ENCODE measurements around the gene SNX9.
"Not testable (repeated sequence)": the region's sequence is repeated elsewhere in the genome, so short reads cannot be mapped to it uniquely, and the experiment has no call there.

Gene SNX9

GRCh38 chr6:157955675-157956074 lies 132.6 kb downstream of the SNX9 start:
- DNase-seq (ENCODE audit: low spot score) = no peak

GRCh38 chr6:157956171-157956730 lies 133.2 kb downstream of the SNX9 start:
- no peak for DNase-seq (ENCODE audit: low spot score)

- DNase-seq (ENCODE audit: low spot score) = no peak
These were observed 136.6 kb downstream of the SNX9 start for GRCh38 chr6:157959451-157960227.

- DNase-seq (ENCODE audit: low spot score) = no peak
These were observed 138.2 kb downstream of the SNX9 start for GRCh38 chr6:157961153-157961831.

- no peak for DNase-seq (ENCODE audit: low spot score)
These were observed 139.0 kb downstream of the SNX9 start for GRCh38 chr6:157961832-157962575.

- DNase-seq (ENCODE audit: low spot score) = no peak
These were observed 139.7 kb downstream of the SNX9 start for GRCh38 chr6:157962601-157963302.

- no peak for DNase-seq (ENCODE audit: low spot score)
These were observed 141.1 kb downstream of the SNX9 start for GRCh38 chr6:157964100-157964499.

- DNase-seq (ENCODE audit: low spot score) = no peak
These were observed 142.3 kb downstream of the SNX9 start for GRCh38 chr6:157965387-157965786.

- DNase-seq (ENCODE audit: low spot score) = no peak
These were observed 143.5 kb downstream of the SNX9 start for GRCh38 chr6:157966589-157966977.

GRCh38 chr6:157967020-157967419 lies 144.0 kb downstream of the SNX9 start:
- DNase-seq (ENCODE audit: low spot score) = no peak

GRCh38 chr6:157967486-157967885 lies 144.4 kb downstream of the SNX9 start:
- DNase-seq (ENCODE audit: low spot score) = no peak

- not testable (repeated sequence) for DNase-seq (ENCODE audit: low spot score)
These were observed 149.1 kb downstream of the SNX9 start for GRCh38 chr6:157972177-157972576.

GRCh38 chr6:157974341-157974894 lies 151.4 kb downstream of the SNX9 start:
- no peak for DNase-seq (ENCODE audit: low spot score)

GRCh38 chr6:157974967-157975366 lies 151.9 kb downstream of the SNX9 start:
- no peak for DNase-seq (ENCODE audit: low spot score)

- no peak for DNase-seq (ENCODE audit: low spot score)
These were observed 152.4 kb downstream of the SNX9 start for GRCh38 chr6:157975456-157975855.

- no peak for DNase-seq (ENCODE audit: low spot score)
These were observed 153.5 kb downstream of the SNX9 start for GRCh38 chr6:157976345-157977175.

GRCh38 chr6:157977176-157977804 lies 154.2 kb downstream of the SNX9 start:
- DNase-seq (ENCODE audit: low spot score) = no peak

- no peak for DNase-seq (ENCODE audit: low spot score)
These were observed 155.2 kb downstream of the SNX9 start for GRCh38 chr6:157978021-157978783.

Data from putamen (tissue), 1 donor.